AG08395 (cell line): ENCODE measurements around the gene GAB1.

Experiments
- DNase-seq: peaks from one replicate; pipeline ENCODE4 v3.0.0; 2012; ENCODE audit warnings: mixed read lengths, low spot score

Gene GAB1

GRCh38 chr4:143336781-143337599 lies at the start of gene GAB1:
Gene GAB1 (plus strand): TSS chr4:143336876. CDS start chr4:143337189, 313 bp downstream.
- peak; percentile 66 for DNase-seq

- DNase-seq = no peak
These were observed 49.1 kb upstream of the GAB1 start for GRCh38 chr4:143287572-143287923.

- no peak for DNase-seq
These were observed 48.5 kb upstream of the GAB1 start for GRCh38 chr4:143288171-143288570.

- DNase-seq = no peak
These were observed 47.3 kb upstream of the GAB1 start for GRCh38 chr4:143289370-143289769.

DNA sequence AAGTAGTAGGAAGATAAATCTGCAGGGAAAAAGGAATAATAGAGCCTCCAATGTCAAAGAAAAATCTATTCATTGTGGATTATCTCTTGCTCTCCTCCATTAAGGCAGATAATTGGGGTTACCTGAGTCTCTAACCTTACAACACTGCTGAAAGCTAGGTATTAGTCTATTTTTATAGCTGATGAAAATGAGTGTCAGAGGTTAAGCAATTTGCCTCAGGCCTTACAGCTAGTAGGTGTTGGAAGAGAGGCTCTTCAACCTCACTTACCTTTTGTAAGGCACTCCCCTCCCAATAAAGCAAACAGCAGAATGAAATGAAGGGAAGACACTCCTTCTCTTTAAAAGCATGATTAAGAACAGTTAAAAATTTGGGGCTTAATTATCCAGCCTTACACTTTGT lies 45.4 kb upstream of the GAB1 start:
- no peak for DNase-seq

DNA sequence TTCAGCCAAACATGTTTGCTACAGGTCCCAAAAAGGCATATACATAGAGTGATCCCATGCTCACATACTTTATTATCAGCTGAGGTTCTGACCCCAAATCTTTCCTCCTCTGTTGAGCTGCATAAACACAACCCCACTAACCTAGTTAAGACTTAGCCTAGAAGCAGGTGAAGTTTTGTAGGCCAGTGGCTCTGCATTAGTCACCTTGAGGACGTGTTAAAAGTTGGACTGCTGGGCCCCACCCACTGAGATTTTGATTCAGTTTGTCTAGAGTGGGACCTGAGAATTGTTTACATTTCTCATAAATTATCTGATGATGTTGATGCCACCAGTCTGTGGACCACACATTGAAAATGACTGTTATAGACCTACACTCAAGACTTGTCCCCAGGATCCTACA lies 43.8 kb upstream of the GAB1 start:
- DNase-seq = no peak

- DNase-seq = peak; percentile 58
These were observed 42.4 kb upstream of the GAB1 start for GRCh38 chr4:143294310-143294709.

DNA sequence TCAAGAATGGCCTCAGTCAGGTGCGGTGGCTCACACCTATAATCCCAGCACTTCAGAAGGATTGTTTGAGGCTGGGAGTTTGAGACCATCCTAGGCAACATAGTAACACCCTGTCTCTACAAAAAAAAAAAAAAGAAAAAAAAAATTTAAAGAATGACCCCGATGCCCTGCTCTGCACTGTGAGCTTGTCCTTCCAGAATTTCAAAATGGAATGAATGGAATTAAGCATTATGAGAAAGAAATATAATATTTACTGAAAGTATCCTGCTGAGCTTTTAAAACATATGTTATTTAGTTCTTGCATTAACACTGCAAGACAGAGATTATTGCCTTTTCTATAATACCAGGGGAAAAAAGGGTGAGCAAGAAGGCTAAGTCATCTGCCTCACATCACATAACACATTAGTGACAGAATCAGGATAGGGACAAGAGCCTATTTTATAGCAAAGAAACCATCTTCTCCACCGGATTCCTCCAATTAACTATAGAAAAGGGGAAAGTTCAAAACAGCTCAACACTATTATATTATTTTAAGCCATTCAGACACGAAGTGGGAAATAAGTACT lies 41.9 kb upstream of the GAB1 start:
- no peak for DNase-seq

DNA sequence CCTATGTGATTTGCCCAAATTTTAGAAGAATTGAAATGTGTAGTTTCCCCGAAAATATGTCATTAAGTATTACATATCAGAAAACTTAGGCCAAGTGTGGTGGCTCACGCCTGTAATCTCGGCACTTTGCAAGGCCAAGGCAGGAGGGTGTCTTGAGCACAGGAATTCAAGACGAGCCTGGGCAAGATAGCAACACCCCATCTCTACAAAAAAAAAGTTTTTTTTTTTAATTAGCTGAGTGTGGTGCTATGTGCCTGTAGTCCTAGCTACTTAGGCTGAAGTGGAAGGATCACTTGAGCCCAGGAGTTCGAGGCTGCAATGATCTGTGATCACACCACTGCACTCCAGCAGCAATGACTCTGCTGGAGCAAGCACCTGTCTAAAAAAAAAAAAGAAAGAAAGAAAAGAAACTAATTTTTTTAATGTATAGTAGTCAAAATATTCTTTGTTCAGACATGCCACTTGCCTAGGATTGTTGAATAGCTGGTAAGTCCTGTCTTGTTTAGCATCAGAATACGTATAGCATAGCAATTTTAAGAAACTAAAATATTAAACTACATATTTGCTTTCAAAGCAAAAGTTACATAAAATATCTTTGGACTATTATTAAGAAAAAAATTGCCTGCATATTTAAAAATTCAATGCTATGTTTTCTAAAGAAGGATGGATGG lies 40.1 kb upstream of the GAB1 start:
- no peak for DNase-seq

GRCh38 chr4:143300860-143301259 lies 35.8 kb upstream of the GAB1 start:
- no peak for DNase-seq

- DNase-seq = peak; percentile 35
These were observed 34.1 kb upstream of the GAB1 start for GRCh38 chr4:143302536-143302935.

DNA sequence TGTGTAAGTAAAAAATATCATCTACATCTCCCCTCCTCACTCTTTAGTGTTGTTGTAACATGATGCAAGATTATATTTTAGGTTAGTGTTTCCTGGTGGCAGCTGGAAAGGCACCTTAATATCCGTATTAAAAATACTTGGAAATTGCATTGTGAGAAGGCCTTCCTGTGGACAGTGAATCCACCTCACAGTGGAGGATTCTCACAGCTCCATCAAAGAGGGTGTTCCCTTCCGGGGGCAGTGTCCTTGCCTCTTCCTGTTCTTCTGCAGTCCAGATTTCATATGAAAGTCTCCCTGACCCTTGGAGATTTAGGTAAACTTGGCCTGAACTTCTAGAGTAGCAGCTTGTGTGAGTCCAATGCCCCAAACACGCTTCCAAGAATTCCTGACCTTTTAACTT lies 29.9 kb upstream of the GAB1 start:
- no peak for DNase-seq

DNA sequence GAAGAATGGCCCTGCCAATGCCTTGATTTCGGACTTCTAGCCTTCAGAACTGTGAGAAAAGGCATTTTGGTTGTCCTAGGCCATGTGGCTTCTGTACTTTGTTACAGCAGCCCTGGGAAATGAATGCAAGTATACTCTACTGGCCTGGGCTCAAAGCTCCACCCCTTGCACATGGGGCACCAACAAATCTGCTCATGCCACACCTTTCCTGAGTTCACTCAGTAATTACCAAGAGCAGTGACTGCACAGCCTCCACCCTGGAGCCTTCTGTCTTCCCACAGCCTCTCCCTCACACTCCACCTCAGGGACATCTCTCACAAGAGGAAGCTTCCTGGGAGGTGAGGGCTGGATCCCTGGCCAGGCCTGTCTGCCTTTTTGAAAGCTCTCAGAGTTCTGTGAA lies 29.1 kb upstream of the GAB1 start:
- DNase-seq = no peak

DNA sequence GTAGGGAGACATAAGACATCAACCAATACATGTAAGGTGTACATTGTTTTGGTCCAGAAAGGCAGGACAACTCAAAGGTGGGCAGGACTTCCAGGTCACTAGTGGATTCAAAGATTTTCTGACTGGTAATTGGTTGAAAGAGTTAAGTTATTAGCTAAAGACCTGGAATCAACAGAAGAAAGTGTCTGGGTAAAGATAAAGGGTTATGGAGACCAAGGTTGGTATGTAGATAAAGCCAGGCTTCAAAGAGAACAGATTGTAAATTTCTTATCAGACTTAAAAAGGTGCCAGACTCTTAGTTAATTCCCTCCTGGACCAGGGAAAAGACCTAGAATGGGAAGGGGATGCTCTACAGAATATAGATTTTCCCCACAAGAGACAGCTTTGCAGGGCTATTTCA lies 28.3 kb upstream of the GAB1 start:
- no peak for DNase-seq

DNA sequence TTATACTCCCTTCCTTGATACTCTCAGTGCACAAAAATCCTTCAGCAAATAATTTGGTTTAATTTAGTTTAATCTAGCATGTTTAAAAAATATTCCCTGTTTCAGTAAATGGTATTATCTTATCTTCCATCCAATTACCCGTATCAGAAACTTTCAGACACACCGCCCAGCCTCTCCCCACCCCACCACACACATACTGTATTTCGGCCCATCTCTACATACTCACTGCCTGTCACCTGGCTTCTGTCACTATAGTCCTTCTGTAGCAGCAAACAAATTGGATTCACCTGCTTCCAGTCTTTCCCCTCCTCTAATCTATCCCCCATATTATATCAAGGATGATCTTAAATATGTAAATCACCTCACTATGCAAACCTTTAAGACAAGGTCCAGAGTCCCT lies 24.8 kb upstream of the GAB1 start:
- no peak for DNase-seq

DNA sequence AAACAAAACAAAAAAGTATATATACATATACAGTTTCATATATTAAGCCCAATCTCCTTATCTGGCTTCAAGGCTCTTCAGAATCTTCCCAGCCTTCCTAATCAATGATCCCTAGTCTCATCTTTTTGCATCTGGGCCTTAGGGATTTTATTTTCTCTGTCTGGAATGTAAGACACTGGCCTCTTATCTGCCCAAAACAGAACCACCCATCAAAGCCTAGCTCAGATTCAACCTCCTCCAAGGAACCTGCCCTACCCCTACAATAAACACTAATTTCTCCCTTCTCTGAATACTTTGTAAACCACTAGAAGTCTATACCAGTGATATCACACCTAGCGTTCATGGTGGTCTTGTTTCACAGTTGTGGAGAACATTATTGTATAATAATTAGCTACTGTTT lies 23.2 kb upstream of the GAB1 start:
- no peak for DNase-seq

DNA sequence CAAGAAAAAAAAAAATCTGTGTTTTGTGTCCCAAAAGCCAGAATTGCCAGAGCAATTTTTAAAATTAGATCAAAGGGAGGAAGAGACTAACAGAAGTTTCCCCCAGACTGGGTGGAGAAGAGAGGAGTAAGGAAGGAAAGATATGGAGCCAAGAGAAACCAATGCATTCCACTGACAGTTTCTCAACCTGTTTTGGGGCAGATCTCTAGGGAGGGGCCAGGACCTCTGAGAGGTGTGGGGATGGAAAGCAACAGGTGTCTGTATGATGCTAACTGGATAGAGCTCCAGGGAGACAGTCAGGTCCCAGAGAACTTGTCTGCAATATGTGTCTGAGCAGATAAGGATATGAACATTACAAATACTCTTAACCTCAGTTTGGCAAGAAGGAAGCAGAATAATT lies 22.7 kb upstream of the GAB1 start:
- DNase-seq = no peak

DNA sequence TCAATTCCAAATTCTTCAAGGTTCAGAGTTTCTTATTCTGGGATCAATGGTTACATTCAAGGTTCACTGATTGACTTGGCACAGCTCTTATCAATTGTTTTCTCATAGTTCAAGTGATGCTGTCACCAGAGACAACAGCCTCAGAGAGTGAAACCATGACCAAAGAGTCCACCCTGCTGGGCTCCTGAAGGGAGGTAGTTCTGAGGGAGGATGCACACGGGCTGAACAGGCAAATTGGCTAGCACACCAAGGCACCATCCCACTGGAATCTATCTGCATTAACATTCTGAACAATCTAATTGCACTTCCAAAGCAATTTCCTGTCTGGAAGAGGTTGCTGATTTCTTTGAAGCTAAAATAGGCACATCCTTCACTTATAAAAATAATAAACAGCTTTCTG lies 16.6 kb upstream of the GAB1 start:
- no peak for DNase-seq

GRCh38 chr4:143326735-143327134 lies 9.9 kb upstream of the GAB1 start:
- no peak for DNase-seq

DNA sequence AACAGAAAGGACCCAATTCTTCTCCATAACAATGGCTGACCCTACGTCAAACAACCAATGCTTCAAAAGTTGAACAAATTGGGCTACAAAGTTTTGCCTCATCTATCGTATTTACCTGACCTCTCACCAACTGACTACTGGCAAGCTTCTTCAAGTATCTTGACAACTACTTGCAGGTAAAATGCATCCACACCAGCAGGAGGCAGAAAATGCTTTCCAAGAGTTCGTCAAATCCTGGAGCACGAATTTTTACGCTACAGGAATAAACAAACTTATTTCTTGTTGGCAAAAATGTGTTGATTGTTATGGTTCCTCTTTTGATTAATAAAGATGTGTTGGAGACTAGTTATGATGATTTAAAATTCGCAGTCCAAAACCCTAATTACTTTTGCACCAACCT lies 6.7 kb upstream of the GAB1 start:
- no peak for DNase-seq

DNA sequence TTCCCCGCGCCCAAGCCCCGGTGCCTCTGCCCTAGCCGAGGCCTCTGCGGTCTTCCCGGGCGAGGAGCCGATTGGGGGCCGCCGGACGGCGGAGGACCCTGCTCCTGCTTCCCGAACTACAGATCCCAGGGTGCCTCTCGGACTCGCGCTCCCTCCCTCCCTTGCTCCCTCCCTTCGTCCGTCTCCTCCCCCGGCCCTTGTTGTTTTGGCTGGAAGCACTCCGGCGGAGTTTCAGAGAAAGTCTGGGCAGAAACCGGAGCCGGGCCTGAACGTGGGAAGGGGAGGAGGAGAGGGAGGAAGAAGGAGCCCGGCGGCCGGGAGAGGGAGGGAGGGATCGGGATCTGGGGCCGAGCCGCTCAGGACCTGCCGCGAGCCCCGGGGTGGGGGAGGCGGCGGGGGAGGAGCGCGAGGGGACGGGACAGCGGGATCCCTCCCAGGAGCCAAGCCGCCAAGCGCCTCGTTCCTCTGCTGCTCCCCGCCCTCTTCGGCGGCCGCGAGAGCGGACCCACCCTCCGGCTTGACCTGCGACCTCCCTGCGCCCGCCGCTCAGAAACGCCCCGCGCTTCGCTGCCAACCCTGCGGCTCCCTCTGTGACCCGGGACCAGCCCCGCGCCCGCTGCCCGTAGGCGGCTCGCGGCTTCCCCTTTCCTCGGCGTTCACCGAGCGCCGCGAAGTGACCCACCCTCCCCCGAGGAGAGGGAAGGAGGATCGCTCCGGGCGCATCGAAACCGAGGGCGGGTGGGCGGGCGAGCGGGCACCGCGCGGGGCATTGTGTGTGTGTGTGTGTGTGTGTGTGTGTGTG lies 496 bp upstream of the GAB1 start:
- DNase-seq = peak; percentile 76

- DNase-seq = peak; percentile 42
These were observed 1.1 kb downstream of the GAB1 start for GRCh38 chr4:143337600-143338287.
